SK-N-SH (cell line): Measurements from ENCODE around the gene HTR1D.

ENCODE experiments used
- EP300 ChIP-seq, 2 experiments: IDR thresholded peaks; 2 replicates each; pipeline versions ENCODE4 v1.4.0 to v1.6.1; 2012; ENCODE audit warnings: borderline replicate concordance in 1 of 2, low read depth in 1 of 2, low read length in 1 of 2
- EZH2phosphoT487 ChIP-seq: fragments of 200-600 bp; sonication (generic); IDR thresholded peaks from 2 replicates; pipeline ENCODE4 v1.6.1; 2017; ENCODE audit warnings: low read depth, mixed run types, mild to moderate bottlenecking, antibody characterized with exemption, moderate library complexity, borderline replicate concordance
- FOXJ3 ChIP-seq: sonication (generic); formaldehyde crosslinking; IDR thresholded peaks from 2 replicates; pipeline ENCODE4 v1.5.1; 2020; ENCODE audit warnings: mild to moderate bottlenecking, missing genetic modification reagents
- FOXM1 ChIP-seq: IDR thresholded peaks from 2 replicates; pipeline ENCODE4 v1.4.0; 2012; ENCODE audit warnings: low read depth, mild to moderate bottlenecking
- POLR2AphosphoS5 ChIP-seq: IDR thresholded peaks from 2 replicates; pipeline ENCODE4 v1.6.1; 2012; ENCODE audit warnings: low read depth, low read length
- SMC3 ChIP-seq: IDR thresholded peaks from 2 replicates; pipeline ENCODE4 v1.6.1; 2012; ENCODE audit warnings: low read depth, low read length, improper control_type of control experiment
- TAF1 ChIP-seq: IDR thresholded peaks from 2 replicates; pipeline ENCODE4 v1.6.1; 2012; ENCODE audit warnings: low read depth, mild to moderate bottlenecking, low read length, moderate library complexity, borderline replicate concordance
- TCF12 ChIP-seq: IDR thresholded peaks from 2 replicates; pipeline ENCODE4 v1.4.0; 2012
- TEAD4 ChIP-seq: IDR thresholded peaks from 2 replicates; pipeline ENCODE4 v1.4.0; 2012; ENCODE audit warnings: mild to moderate bottlenecking, borderline replicate concordance; ENCODE audit not compliant: insufficient read depth
- TF ChIP-seq, protein P1 (sequence below): fragments of 200-600 bp; sonication (generic); IDR thresholded peaks from 2 replicates; pipeline ENCODE4 v1.6.1; 2017; ENCODE audit warnings: antibody characterized with exemption, mild to moderate bottlenecking, moderate library complexity
- TF ChIP-seq, protein P2 (sequence below): IDR thresholded peaks from 2 replicates; pipeline ENCODE4 v1.4.0; 2012; ENCODE audit warnings: low read depth
- TF ChIP-seq, protein P3 (sequence below): fragments of 150-350 bp; IDR thresholded peaks from 2 replicates; pipeline ENCODE4 v1.6.1; 2016; ENCODE audit warnings: mild to moderate bottlenecking, low read depth, low read length
- TF ChIP-seq, protein P4 (sequence below): IDR thresholded peaks from 2 replicates; pipeline ENCODE4 v1.6.1; 2012; ENCODE audit warnings: mild to moderate bottlenecking, low read depth, low read length, moderate library complexity
- TF ChIP-seq, protein P5 (sequence below): IDR thresholded peaks from 2 replicates; pipeline ENCODE4 v1.4.0; 2012; ENCODE audit warnings: low read depth, borderline replicate concordance

DNA sequence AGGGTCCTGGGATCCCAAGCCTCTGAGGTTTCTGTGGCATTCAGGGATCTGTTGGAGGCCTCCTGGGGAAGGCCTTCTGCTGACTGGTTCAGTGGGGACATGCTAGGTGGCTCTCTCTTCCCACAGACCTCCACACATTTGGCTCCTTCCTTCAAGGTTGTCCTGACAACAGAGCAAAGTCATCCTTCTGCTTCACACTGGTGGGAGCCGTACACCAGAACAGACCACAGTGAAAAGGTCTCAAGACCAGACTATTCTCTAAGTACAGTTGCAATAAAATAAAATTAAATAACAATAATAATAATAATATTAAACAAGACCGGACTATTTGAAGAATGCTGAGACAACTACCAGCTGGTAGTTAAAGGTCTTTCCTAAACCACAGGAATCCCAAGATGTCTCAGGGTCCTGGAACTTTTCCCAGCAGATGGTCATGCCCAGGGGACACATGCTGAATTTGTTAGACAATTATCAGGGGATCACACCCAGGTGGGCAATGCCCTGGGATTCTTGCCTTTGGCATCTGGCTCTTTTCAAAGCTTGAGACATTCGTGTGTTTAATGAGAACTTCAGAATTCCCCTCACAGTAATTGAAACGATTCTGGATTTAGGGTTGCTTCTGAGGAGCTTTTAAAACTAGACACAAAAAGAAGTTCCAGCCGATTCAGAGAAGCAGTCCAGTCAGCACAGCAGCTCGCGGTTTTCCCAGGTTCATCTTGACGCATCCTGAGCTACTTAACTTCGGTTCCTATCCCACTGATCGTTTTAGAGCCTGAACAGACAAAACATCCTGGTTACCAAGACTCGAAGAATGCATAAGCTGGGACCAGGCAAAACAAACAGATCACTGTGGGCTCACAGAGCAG, 22.9 kb downstream of the HTR1D start:
- TF ChIP-seq, protein P1, sequence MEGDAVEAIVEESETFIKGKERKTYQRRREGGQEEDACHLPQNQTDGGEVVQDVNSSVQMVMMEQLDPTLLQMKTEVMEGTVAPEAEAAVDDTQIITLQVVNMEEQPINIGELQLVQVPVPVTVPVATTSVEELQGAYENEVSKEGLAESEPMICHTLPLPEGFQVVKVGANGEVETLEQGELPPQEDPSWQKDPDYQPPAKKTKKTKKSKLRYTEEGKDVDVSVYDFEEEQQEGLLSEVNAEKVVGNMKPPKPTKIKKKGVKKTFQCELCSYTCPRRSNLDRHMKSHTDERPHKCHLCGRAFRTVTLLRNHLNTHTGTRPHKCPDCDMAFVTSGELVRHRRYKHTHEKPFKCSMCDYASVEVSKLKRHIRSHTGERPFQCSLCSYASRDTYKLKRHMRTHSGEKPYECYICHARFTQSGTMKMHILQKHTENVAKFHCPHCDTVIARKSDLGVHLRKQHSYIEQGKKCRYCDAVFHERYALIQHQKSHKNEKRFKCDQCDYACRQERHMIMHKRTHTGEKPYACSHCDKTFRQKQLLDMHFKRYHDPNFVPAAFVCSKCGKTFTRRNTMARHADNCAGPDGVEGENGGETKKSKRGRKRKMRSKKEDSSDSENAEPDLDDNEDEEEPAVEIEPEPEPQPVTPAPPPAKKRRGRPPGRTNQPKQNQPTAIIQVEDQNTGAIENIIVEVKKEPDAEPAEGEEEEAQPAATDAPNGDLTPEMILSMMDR, result no peak
- TF ChIP-seq EZH2phosphoT487, result no peak
- TF ChIP-seq TAF1, result no peak
- TF ChIP-seq, protein P2, sequence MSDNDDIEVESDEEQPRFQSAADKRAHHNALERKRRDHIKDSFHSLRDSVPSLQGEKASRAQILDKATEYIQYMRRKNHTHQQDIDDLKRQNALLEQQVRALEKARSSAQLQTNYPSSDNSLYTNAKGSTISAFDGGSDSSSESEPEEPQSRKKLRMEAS, result no peak
- TF ChIP-seq, protein P3, sequence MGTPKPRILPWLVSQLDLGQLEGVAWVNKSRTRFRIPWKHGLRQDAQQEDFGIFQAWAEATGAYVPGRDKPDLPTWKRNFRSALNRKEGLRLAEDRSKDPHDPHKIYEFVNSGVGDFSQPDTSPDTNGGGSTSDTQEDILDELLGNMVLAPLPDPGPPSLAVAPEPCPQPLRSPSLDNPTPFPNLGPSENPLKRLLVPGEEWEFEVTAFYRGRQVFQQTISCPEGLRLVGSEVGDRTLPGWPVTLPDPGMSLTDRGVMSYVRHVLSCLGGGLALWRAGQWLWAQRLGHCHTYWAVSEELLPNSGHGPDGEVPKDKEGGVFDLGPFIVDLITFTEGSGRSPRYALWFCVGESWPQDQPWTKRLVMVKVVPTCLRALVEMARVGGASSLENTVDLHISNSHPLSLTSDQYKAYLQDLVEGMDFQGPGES, result no peak
- peak; percentile 97 for TF ChIP-seq TCF12
- TF ChIP-seq, protein P4, sequence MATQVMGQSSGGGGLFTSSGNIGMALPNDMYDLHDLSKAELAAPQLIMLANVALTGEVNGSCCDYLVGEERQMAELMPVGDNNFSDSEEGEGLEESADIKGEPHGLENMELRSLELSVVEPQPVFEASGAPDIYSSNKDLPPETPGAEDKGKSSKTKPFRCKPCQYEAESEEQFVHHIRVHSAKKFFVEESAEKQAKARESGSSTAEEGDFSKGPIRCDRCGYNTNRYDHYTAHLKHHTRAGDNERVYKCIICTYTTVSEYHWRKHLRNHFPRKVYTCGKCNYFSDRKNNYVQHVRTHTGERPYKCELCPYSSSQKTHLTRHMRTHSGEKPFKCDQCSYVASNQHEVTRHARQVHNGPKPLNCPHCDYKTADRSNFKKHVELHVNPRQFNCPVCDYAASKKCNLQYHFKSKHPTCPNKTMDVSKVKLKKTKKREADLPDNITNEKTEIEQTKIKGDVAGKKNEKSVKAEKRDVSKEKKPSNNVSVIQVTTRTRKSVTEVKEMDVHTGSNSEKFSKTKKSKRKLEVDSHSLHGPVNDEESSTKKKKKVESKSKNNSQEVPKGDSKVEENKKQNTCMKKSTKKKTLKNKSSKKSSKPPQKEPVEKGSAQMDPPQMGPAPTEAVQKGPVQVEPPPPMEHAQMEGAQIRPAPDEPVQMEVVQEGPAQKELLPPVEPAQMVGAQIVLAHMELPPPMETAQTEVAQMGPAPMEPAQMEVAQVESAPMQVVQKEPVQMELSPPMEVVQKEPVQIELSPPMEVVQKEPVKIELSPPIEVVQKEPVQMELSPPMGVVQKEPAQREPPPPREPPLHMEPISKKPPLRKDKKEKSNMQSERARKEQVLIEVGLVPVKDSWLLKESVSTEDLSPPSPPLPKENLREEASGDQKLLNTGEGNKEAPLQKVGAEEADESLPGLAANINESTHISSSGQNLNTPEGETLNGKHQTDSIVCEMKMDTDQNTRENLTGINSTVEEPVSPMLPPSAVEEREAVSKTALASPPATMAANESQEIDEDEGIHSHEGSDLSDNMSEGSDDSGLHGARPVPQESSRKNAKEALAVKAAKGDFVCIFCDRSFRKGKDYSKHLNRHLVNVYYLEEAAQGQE, result no peak
- peak in 1 of 2 experiments; percentile 24; a peak in 1 of 4 replicates for TF ChIP-seq EP300 (IDR thresholded peaks at IDR 0.05; ENCODE audit: borderline replicate concordance in 1 of 2, low read depth in 1 of 2, low read length in 1 of 2)
- TF ChIP-seq FOXM1, result peak; percentile 61; the same call in 1 of the 2 replicates
- peak; percentile 84 for TF ChIP-seq POLR2AphosphoS5
- TF ChIP-seq TEAD4, result peak; percentile 85; the same call in 1 of the 2 replicates
- TF ChIP-seq FOXJ3, result no peak
- TF ChIP-seq SMC3, result no peak
- TF ChIP-seq, protein P5, sequence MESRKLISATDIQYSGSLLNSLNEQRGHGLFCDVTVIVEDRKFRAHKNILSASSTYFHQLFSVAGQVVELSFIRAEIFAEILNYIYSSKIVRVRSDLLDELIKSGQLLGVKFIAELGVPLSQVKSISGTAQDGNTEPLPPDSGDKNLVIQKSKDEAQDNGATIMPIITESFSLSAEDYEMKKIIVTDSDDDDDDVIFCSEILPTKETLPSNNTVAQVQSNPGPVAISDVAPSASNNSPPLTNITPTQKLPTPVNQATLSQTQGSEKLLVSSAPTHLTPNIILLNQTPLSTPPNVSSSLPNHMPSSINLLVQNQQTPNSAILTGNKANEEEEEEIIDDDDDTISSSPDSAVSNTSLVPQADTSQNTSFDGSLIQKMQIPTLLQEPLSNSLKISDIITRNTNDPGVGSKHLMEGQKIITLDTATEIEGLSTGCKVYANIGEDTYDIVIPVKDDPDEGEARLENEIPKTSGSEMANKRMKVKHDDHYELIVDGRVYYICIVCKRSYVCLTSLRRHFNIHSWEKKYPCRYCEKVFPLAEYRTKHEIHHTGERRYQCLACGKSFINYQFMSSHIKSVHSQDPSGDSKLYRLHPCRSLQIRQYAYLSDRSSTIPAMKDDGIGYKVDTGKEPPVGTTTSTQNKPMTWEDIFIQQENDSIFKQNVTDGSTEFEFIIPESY, result no peak
